ENCODE results near the gene PHOX2A. TPM values are rescaled to one million over a fixed set of nuclear protein-coding genes. Genes with fewer than 3 reads are reported as not detected.

The PHOX2A gene
- total and polyA plus RNA-seq, 7 experiments from 2014 or later: not detected

DNA sequence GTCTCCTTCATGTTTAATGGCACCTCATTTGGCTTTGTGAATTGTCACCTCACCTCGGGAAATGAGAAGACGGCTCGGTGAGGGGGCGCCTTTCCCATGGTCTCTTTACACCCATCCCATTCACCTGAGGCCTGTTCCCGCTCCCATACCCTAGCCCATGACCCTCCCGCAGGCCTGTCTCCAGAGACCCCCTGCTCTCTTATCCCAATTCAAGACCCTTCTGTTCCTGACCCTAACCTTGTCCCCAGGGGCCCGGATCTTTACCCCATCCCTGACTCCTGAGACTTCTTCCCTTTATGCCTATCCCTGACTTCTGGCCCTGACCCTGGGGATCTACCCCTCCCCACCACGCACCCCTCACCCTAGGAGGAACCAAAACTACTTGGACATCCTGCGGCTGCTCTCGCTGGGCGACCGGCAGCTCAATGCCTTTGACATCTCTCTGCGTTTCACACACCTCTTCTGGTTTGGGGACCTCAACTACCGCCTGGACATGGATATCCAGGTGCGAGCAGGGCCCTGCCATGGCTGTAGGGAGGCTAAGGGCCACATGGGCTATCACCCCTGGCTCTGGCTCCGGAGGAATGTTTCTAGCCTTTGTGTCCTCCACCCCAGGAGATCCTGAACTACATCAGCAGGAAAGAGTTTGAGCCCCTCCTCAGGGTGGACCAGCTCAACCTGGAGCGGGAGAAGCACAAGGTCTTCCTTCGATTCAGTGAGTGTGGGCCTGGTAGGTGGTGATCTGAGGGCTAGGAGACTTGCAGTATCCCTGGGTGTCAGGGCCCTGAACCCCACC, 11.5 kb downstream of the PHOX2A start:
- peaks cover 0 to 96% (median 3%) of the 10 kb centered on the region in 3 experiments for H3K36me3 ChIP-seq (ENCODE audit: control insufficient read depth in 2 of 3, insufficient read depth in 3 of 3, low read length in 3 of 3)
- ChIA-PET CTCF (no interaction called here), POLR2A (no interaction called here)
- no peaks in the 10 kb centered on the region for H3K9me3 ChIP-seq (ENCODE audit: control insufficient read depth in 2 of 3, low read length in 3 of 3)
- Mint-ChIP-seq H3K27me3 (no peaks in the 10 kb centered on the region), H3K9me3 (no peaks in the 10 kb centered on the region), H3K27ac (peak overlapping the region in 3 of 9 donors; percentile 14 to 82 (median 34)), H3K4me1 (peaks cover 0 to 7% (median 0%) of the 10 kb centered on the region in 7 donors), H3K4me3 (no peak overlapping the region), H3K36me3 (peaks cover 0 to 33% (median 6%) of the 10 kb centered on the region in 5 donors)
- no peak for ATAC-seq
- no peak overlapping the region for H3K4me3 ChIP-seq (ENCODE audit: low read length)
- intact Hi-C loops (cut with micrococcal nuclease): no loop called here
- no peaks in the 10 kb centered on the region for H3K4me1 ChIP-seq (ENCODE audit: control insufficient read depth in 2 of 2, insufficient read depth in 2 of 2, low read length in 2 of 2)
- peak in 1 of 9 donors; percentile 17 for DNase-seq
- H3K27ac ChIP-seq (ENCODE audit: low read depth, low read length): no peak overlapping the region
- no peaks in the 10 kb centered on the region for H3K27me3 ChIP-seq (ENCODE audit: control insufficient read depth in 2 of 2, insufficient read depth in 2 of 2, low read length in 2 of 2)

DNA sequence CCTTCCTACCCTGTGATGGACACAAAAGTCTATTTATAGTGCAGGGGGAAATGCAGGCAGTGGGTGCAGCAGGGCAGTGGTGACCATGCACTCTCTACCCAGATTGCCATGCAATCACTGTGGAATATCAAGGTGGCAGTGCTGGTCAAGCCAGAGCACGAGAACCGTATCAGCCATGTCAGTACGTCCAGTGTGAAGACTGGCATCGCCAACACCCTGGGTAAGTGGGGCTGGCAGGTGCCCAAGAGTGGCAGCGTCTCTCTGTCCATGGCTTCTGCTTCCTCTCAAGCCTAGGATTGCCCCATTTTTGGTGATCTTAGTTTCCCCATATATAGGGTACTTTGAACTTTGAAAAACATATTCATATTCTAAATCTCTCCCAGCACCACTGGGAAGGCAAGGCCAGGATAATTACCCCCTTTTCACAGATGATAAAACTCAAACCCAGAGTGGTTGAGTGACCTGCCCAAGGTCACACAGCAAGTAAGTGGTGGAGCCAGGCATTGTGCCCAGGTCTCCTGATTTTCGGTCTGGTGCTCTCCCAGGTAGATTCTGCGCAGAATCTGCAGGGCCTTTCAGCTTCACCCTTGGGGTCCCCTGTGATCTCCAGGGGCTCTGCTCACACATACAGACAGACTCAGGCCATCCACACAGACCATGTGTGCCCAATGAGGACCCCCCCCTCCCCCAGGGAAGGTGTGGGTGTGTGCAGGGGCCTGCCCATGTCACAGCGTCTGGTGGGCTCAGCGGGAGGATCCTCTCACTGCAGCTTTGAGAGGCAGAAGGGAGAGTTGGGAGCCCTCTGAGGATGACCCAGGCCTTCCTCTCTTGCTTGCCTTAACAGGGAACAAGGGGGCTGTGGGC, 12.3 kb downstream of the PHOX2A start:
- ATAC-seq (no peak), DNase-seq (no peak)
- H3K27me3 Mint-ChIP-seq: no peaks in the 10 kb centered on the region
- H3K27ac Mint-ChIP-seq: no peak overlapping the region
- no peak overlapping the region for H3K4me3 Mint-ChIP-seq
- no peak overlapping the region for H3K4me3 ChIP-seq (ENCODE audit: low read length)
- H3K36me3 Mint-ChIP-seq: peaks cover 0 to 33% (median 6%) of the 10 kb centered on the region in 5 donors
- H3K9me3 Mint-ChIP-seq: no peaks in the 10 kb centered on the region
- no peak overlapping the region for H3K27ac ChIP-seq (ENCODE audit: low read depth, low read length)
- POLR2A ChIA-PET: no interaction called here
- no peaks in the 10 kb centered on the region for H3K27me3 ChIP-seq (ENCODE audit: control insufficient read depth in 2 of 2, insufficient read depth in 2 of 2, low read length in 2 of 2)
- H3K9me3 ChIP-seq (ENCODE audit: control insufficient read depth in 2 of 3, low read length in 3 of 3): no peaks in the 10 kb centered on the region
- H3K4me1 ChIP-seq (ENCODE audit: control insufficient read depth in 2 of 2, insufficient read depth in 2 of 2, low read length in 2 of 2): peaks cover 0 to under 1% of the 10 kb centered on the region in 2 donors
- H3K36me3 ChIP-seq (ENCODE audit: control insufficient read depth in 2 of 3, insufficient read depth in 3 of 3, low read length in 3 of 3): peaks cover 0 to 87% (median 3%) of the 10 kb centered on the region in 3 experiments
- peaks cover 0 to 7% (median 4%) of the 10 kb centered on the region in 7 donors for H3K4me1 Mint-ChIP-seq
- intact Hi-C loops (cut with micrococcal nuclease): no loop called here
- CTCF ChIA-PET: no interaction called here

DNA sequence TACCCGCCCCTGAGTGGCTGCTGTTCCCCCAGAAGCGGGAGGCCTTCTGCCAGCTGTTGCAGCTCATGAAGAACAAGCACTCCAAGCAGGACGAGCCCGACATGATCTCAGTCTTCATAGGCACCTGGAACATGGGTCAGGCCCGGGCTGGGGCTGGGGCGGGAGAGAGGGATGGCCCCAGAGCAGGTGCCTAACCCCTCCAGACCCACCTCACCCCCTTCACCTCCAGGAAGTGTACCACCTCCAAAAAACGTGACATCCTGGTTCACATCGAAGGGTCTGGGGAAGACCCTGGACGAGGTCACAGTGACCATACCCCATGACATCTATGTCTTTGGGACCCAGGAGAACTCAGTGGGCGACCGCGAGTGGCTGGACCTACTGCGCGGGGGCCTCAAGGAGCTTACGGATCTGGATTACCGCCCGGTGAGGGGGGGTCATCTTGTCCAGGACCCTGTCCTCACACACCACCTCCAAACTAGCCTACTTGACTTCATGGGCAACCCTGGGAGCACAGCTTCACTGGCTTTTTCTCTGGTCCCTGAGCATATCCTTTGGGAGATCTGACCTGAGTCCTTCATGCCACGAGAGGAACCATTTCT, 13.1 kb downstream of the PHOX2A start:
- POLR2A ChIA-PET: no interaction called here
- peaks cover 0 to 33% (median 6%) of the 10 kb centered on the region in 5 donors for H3K36me3 Mint-ChIP-seq
- H3K9me3 ChIP-seq (ENCODE audit: control insufficient read depth in 2 of 3, low read length in 3 of 3): no peaks in the 10 kb centered on the region
- intact Hi-C loops (cut with micrococcal nuclease): no loop called here
- CTCF ChIA-PET: no interaction called here
- H3K27me3 Mint-ChIP-seq: no peaks in the 10 kb centered on the region
- no peak overlapping the region for H3K27ac Mint-ChIP-seq
- peaks cover 0 to 4% of the 10 kb centered on the region in 2 donors for H3K4me1 ChIP-seq (ENCODE audit: control insufficient read depth in 2 of 2, insufficient read depth in 2 of 2, low read length in 2 of 2)
- H3K27me3 ChIP-seq (ENCODE audit: control insufficient read depth in 2 of 2, insufficient read depth in 2 of 2, low read length in 2 of 2): no peaks in the 10 kb centered on the region
- peaks cover 0 to 12% (median 8%) of the 10 kb centered on the region in 7 donors for H3K4me1 Mint-ChIP-seq
- H3K9me3 Mint-ChIP-seq: no peaks in the 10 kb centered on the region
- no peak overlapping the region for H3K4me3 ChIP-seq (ENCODE audit: low read length)
- H3K36me3 ChIP-seq (ENCODE audit: control insufficient read depth in 2 of 3, insufficient read depth in 3 of 3, low read length in 3 of 3): peaks cover 0 to 80% (median 3%) of the 10 kb centered on the region in 3 experiments
- no peak overlapping the region for H3K27ac ChIP-seq (ENCODE audit: low read depth, low read length)
- DNase-seq (peak in 1 of 9 donors; percentile 19), ATAC-seq (no peak)
- H3K4me3 Mint-ChIP-seq: no peak overlapping the region

DNA sequence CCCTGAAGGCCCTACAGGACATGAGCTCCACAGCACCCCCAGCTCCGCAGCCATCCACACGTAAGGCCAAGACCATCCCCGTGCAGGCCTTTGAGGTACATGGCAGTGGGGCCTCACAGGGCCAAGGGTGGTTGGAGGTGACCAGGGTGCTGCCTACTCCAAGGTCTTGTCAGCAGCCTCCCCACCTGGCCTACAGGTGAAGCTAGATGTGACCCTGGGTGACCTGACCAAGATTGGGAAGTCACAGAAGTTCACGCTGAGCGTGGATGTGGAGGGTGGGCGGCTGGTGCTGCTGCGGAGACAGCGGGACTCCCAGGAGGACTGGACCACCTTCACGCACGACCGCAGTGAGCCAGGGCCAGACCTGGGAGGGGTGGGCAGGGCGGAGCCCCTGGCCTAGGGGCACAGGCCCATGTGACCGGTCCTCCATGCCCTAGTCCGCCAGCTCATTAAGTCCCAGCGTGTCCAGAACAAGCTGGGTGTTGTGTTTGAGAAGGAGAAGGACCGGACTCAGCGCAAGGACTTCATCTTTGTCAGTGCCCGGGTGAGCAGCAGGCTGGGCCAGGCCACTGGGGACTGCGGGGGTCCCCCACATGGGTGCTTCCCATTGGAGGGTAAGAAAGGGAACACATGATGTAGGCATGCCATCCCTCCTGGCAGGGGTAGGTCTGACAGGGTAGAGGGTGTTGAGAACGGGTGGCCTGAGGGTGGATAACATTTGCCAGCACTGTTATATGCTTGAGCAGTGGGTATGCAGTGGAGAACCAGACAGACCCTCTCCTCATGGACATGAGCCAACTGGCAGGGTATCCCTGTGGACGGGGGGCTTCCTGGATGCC, 13.8 kb downstream of the PHOX2A start:
- intact Hi-C loops (cut with micrococcal nuclease): loop anchor here in 1 of 2 donors (10.0 kb wide), 2 partner anchors 1135 to 1955 kb away; partner anchors contain the start of gene PPFIA1
- H3K9me3 ChIP-seq (ENCODE audit: control insufficient read depth in 2 of 3, low read length in 3 of 3): no peaks in the 10 kb centered on the region
- Mint-ChIP-seq H3K27me3 (no peaks in the 10 kb centered on the region), H3K4me1 (peaks cover 0 to 19% (median 15%) of the 10 kb centered on the region in 7 donors), H3K4me3 (no peak overlapping the region), H3K9me3 (no peaks in the 10 kb centered on the region), H3K27ac (no peak overlapping the region), H3K36me3 (peaks cover 0 to 30% (median 6%) of the 10 kb centered on the region in 5 donors)
- H3K4me3 ChIP-seq (ENCODE audit: low read length): no peak overlapping the region
- POLR2A ChIA-PET: interaction anchor here (0.5 kb wide), 1 partner anchor 27 kb away, joined by 5 read pairs; no protein-coding TSS in a partner anchor
- H3K36me3 ChIP-seq (ENCODE audit: control insufficient read depth in 2 of 3, insufficient read depth in 3 of 3, low read length in 3 of 3): peaks cover 0 to 73% (median 3%) of the 10 kb centered on the region in 3 experiments
- H3K4me1 ChIP-seq (ENCODE audit: control insufficient read depth in 2 of 2, insufficient read depth in 2 of 2, low read length in 2 of 2): peaks cover 4 to 7% of the 10 kb centered on the region in 2 donors
- no peaks in the 10 kb centered on the region for H3K27me3 ChIP-seq (ENCODE audit: control insufficient read depth in 2 of 2, insufficient read depth in 2 of 2, low read length in 2 of 2)
- CTCF ChIA-PET: no interaction called here
- ATAC-seq (no peak), DNase-seq (peak in 1 of 9 donors; percentile 17)
- no peak overlapping the region for H3K27ac ChIP-seq (ENCODE audit: low read depth, low read length)

DNA sequence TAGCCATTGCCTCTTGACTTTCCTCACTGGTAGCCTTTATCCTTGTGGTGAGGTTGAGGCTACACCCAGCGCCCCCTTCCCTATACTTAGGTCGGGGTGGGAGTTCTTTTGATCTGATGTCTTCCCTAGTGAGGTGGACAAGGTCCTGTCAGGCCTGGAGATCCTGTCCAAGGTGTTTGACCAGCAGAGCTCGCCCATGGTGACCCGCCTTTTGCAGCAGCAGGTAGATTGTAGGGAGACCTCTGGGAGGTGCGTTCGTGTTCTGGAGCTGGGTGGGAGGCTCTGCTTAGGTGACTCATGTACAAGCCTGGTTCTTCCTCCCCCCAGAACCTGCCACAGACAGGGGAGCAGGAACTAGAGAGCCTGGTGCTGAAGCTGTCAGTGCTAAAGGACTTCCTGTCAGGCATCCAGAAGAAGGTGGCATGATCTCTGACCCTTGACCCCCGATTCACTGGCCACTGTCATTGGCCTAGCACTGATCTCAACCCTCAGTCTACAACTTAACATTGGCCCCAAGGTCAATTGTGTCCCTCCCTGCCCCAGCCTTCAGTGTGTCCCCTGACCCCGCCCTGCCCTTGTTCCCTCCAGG, 14.5 kb downstream of the PHOX2A start:
- Histone ChIP-seq H3K4me3 (ENCODE audit: low read length) (no peak overlapping the region), H3K4me1 (ENCODE audit: control insufficient read depth in 2 of 2, insufficient read depth in 2 of 2, low read length in 2 of 2) (peaks cover 4 to 7% of the 10 kb centered on the region in 2 donors), H3K27me3 (ENCODE audit: control insufficient read depth in 2 of 2, insufficient read depth in 2 of 2, low read length in 2 of 2) (no peaks in the 10 kb centered on the region), H3K27ac (ENCODE audit: low read depth, low read length) (no peak overlapping the region), H3K36me3 (ENCODE audit: control insufficient read depth in 2 of 3, insufficient read depth in 3 of 3, low read length in 3 of 3) (peaks cover 0 to 66% (median 0%) of the 10 kb centered on the region in 3 experiments), H3K9me3 (ENCODE audit: control insufficient read depth in 2 of 3, low read length in 3 of 3) (no peaks in the 10 kb centered on the region)
- peaks cover 0 to 20% (median 16%) of the 10 kb centered on the region in 7 donors for H3K4me1 Mint-ChIP-seq
- no peaks in the 10 kb centered on the region for H3K9me3 Mint-ChIP-seq
- POLR2A ChIA-PET: interaction anchor here (1.5 kb wide), 1 partner anchor 11 kb away, joined by 3 read pairs; no protein-coding TSS in a partner anchor
- H3K4me3 Mint-ChIP-seq: no peak overlapping the region
- peaks cover 0 to 23% (median 2%) of the 10 kb centered on the region in 5 donors for H3K36me3 Mint-ChIP-seq
- H3K27ac Mint-ChIP-seq: peak overlapping the region in 2 of 9 donors; percentile 23 to 60
- DNase-seq (peak in 1 of 9 donors; percentile 12), ATAC-seq (no peak)
- H3K27me3 Mint-ChIP-seq: no peaks in the 10 kb centered on the region
- CTCF ChIA-PET: no interaction called here
- intact Hi-C loops (cut with micrococcal nuclease): loop anchor here in 1 of 2 donors (10.0 kb wide), 2 partner anchors 1135 to 1955 kb away; partner anchors contain the start of gene PPFIA1

All from naive thymus-derived CD4-positive, alpha-beta T cell (primary cell).